KG1 (cell line): ENCODE data around the gene DUS1L.

Experiments used
- DNase-seq: peaks from one replicate; lab custom pipeline; 2025; lab: John Stamatoyannopoulos, UW

Gene DUS1L

GRCh38 chr17:82065638-82066303, at the start of gene DUS1L:
TSS of gene DUS1L (minus strand) at chr17:82065804. CDS start at chr17:82065059, 745 bp downstream.
- peak; percentile 41 for DNase-seq

DNA sequence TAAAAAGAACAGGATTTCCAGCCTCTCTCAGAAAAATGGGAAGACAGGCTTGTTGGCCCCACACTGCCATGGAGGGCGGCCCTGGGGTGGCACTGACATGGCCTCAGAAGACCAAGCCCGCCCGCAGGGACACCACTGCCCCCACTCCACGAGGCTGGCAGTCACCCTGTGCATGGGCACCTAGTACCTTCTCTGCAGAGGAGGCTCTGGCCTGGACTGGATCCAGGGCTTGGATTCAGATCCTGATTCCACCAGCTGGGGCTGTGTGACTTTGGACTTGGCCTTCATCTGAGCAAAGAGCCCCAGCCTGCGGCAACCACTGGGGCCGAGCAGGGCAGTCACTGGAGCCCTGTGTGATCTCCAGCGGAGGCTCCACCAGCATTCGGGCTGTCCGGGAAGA, 49.3 kb upstream of the DUS1L start:
- DNase-seq: no peak

GRCh38 chr17:82114447-82114846, 48.8 kb upstream of the DUS1L start:
- no peak for DNase-seq

DNA sequence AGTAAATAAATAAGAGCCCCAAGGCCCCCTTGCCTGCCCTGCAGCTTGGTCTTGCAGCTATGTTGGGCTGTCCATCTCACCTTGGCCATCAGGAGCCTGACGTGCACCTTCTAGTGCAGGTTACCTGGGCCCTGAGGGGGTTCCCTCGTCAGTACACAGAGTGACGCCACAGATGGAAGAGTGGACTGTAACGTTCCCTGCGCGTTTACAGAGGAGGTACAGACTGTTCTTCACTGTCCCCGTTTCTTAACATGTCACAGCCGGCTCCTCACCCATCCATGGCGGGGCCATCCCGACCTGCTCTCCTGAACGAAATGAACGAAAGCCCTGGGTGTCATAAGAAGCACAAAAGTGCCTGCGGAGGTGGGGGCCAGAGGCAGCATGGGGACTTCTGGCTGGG, 48.3 kb upstream of the DUS1L start:
- no peak for DNase-seq

- DNase-seq: no peak
Measured at GRCh38 chr17:82113422-82113821, 47.8 kb upstream of the DUS1L start.

DNA sequence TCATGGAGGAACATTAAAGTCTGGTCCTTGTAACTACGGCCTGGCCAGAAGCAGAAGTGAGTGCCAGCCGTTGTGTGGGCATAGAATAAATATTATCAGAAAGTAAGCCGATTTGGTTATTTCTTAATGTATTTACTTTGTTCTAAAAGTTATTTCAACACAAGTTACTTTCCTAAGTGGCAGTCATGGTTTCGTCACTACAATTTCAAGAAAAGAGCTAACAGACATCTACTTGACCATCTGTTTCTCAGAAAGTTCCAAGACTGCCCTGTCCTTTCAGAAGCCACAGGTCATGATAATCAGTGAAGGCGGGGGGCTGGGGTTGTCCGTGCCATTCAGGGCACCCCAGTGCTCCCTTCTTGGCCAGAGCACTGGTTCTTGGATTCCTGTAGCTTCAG, 47.3 kb upstream of the DUS1L start:
- DNase-seq: no peak

GRCh38 chr17:82112181-82112913, 46.7 kb upstream of the DUS1L start:
- no peak for DNase-seq

DNA sequence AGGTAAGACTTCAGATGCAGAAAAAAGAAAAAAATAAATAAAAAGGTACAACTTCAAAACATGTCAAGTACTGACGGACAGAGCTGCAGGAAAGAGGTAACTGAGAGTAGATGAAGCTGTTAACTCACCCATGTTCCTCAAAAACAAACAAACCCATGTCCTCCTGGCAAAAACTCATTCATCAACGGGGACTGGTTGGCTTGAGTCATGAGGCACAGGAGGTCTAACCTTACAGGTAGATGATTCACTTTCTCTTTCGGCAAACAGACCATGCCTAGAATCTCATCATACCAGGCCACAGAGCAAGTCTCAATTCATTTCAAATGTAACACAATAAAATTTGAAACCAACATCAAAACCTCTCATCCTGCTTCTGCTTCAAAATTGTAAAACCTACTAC, 44.7 kb upstream of the DUS1L start:
- DNase-seq: no peak

DNA sequence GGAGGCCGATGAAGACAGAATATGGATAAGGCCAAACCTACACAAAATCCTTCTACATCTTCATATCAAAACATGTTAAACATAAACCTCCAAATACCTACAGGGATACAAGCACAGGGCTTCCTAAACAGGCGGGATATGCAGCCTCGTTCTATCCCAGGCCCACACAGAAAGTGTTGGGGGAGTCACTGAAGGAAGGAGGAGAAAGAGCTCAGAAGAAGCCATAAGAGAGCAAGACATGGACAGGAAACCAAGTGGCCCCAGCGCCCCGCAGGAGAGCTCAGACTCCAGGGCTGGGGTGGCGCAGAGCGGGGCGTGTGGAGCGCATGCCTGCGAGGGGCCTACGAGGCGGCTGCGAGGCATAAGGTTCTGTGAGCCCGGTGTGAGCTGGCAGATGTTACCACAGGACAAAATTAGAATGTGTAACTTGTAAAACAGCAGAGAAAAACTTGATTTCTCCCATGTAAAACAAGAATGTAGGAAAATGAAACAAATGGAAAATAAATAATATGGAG, 43.4 kb upstream of the DUS1L start:
- no peak for DNase-seq

- DNase-seq: no peak
Measured at GRCh38 chr17:82108496-82108945, 42.9 kb upstream of the DUS1L start.

DNA sequence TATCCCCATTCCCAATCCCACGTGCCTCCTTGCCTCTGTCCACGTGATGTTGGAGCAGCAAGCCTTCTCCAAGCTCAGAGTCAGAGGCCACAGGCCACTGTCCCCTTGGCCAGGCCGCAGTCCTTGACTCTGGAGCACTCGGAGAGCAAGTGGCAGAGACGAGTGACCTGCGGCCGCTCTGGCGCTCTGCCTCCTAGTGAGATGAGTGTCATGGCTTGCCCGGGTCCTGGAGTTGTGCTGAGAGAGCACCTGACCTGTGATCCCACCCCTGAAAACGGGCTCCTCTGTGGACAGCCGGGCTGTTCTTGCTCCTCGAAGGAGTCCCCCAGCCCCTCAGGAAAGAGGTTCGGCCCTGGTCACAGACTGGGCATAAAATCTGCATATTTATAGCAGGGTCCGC, 42.4 kb upstream of the DUS1L start:
- no peak for DNase-seq

- DNase-seq: no peak
Measured at GRCh38 chr17:82107341-82107860, 41.8 kb upstream of the DUS1L start.

GRCh38 chr17:82106688-82107305, 41.2 kb upstream of the DUS1L start:
- no peak for DNase-seq

DNA sequence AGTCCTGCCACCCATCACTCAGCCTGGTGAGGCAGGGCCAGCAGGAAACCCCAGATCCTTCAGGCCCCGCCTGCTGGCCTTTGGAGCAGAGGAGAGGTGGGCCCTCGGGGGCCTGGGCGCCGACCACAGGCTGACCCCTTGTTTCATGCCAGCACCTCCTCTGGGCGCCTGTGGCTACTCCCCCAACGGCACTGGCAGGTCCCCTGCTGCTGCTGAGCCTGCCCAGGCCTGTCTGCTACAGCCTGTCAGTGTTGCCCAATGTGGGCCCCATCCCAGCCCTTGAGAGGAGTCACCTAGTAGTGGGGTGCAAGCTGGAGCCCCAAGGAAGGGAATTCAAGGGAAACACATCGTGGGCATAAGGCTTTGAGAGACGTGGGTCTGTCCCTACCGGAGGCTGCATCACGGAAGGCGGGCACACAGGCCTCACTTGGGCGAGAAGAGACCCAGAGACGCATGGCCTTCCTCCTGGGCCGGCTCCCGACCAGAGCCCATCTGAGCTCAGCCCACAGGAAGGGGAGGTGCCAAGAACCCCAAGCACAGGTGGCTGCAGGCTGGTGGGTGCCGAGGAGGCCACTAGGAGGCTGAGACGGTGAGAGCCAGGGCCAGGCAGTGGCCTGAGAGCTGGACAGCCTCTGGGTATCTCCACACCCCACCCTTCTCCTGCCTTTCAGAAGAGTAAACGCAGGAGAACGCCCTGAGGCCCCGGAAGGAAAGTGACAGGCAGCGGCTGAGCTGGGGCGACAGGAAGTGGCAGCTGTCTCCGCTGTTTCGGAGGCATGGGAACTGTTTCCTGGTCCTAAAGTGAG, 40.5 kb upstream of the DUS1L start:
- DNase-seq: peak; percentile 49

- no peak for DNase-seq
Measured at GRCh38 chr17:82105417-82105881, 39.8 kb upstream of the DUS1L start.

- no peak for DNase-seq
Measured at GRCh38 chr17:82104797-82105416, 39.3 kb upstream of the DUS1L start.

DNA sequence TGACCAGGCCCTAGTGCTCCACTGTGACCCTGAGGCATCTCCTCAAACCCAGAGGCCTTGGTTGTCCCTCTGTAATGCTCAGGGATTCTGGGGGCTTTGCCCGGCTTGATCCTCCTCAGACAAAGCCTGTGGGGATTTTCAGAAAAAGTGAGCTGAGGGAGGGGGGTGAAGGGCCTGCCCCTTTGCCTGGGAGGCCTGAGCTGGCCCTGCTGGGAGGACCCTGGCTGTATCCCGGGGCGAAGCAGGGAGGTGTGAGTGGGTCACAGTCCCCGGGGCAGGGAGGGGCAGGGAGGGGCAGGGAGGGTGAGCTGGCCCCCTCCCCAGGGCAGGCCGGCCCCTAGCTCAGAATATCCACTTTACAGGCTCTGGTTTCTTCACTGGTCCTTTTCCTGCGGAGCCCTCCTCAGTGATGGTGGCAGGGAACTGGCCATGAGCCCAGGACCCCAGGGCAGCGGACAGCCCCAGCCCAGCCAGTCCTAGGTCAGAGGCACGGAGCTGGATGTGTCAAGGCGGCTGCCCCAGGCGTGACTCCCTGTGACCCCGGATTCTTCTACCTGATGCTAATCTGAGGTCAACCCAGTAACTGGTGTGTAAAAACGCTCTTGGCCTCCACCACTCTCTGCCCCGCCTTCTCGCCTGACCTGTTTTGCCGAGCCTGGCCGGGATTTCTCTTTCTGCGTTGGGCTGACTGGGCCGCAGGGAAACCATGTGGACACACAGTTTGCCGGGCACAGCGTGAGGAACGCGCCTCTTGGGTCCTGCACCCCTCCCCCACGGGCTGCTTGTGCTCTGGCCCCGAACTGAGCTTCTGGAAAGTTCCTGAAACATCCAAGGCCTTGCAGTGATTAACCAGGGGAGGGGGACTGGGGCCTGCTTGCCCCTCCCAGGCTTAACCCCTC, 38.2 kb upstream of the DUS1L start:
- DNase-seq: no peak

GRCh38 chr17:82101767-82102679, 36.4 kb upstream of the DUS1L start:
- DNase-seq: no peak

DNA sequence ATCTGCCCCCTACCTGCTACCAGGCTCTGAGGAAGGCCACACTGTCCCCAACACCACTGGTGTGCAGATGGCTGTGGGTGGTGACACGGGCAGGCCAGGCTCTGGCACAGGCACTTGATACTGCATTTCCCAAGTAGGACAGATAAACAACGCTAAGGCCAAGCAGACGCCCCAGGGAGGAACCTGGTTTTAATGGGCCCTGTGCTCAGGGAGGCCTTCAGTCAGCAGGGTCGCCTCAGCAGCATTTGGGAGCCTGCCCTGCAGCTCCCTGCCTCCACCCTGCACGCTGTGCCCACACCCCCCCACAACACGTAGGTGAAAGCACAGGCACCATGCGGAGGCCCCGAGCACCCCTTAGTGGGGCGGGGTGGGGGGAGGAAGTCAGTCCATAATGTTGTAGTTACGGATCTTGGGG, 35.7 kb upstream of the DUS1L start:
- DNase-seq: no peak
